SK-N-MC (cell line): Measurements from ENCODE around the gene CEACAM1.

Experiments used
- EZH2 ChIP-seq: fragments of 200-600 bp; sonication (generic); IDR thresholded peaks from one replicate; pipeline ENCODE4 v1.6.1; 2017; ENCODE audit warnings: antibody characterized with exemption
- FOXP2 ChIP-seq: optimal IDR thresholded peaks from 2 replicates; pipeline ENCODE3; 2011; ENCODE audit warnings: mild to moderate bottlenecking, moderate library complexity; ENCODE audit not compliant: insufficient read depth; ENCODE audit errors: extremely low read length, control extremely low read depth
- POLR2AphosphoS5 ChIP-seq: IDR thresholded peaks from 2 replicates; pipeline ENCODE4 v1.6.1; 2012; ENCODE audit warnings: mild to moderate bottlenecking, low read depth, low read length, borderline replicate concordance

DNA sequence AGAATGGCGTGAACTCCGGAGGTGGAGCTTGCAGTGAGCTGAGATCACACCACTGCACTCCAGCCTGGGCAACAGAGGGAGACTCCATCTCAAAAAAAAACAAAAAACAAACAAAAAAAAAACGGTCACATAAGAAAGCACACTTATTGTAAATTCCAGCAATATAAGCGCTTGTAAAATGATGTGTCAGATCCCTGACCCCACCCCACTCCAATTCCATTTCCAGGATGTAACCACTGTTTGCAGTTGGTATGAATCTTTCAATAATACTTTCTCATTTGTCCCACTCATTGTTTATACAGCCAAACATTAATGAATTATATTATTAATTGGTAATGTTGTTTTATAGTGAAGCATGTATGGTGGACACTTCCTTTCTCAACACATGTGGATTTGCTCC, 15.9 kb upstream of the CEACAM1 start:
- no peak for TF ChIP-seq POLR2AphosphoS5
- TF ChIP-seq EZH2: no peak
- no peak for TF ChIP-seq FOXP2
